Measurements from ENCODE around the gene IDH3A. TPM values are rescaled to one million over a fixed set of nuclear protein-coding genes. Genes with fewer than 3 reads are reported as not detected.

The IDH3A gene
- total RNA-seq, 1 experiment from 2014 or later: 115 TPM

GRCh38 chr15:78154955-78155354 is 5.8 kb downstream of the IDH3A start:
- intact Hi-C loops (cut with micrococcal nuclease): no loop called here
- TF ChIP-seq EGR1 (IDR thresholded peaks at IDR 0.05; ENCODE audit: low read depth): no peak
- no peak for TF ChIP-seq FOSL1 (IDR thresholded peaks at IDR 0.05; ENCODE audit: low read depth)
- no peak for TF ChIP-seq TCF7L2 (IDR thresholded peaks at IDR 0.05; ENCODE audit: borderline replicate concordance, extremely low read depth, insufficient read depth, insufficient read length)
- TF ChIP-seq ZNF274 (IDR thresholded peaks at IDR 0.05; ENCODE audit: low read depth, low read length): no peak
- TF ChIP-seq JUND (IDR thresholded peaks at IDR 0.05): no peak
- no peak for TF ChIP-seq RAD21 (IDR thresholded peaks at IDR 0.05; ENCODE audit: low read depth)
- TF ChIP-seq ZBTB33 (IDR thresholded peaks at IDR 0.05; ENCODE audit: extremely low read depth, insufficient replicate concordance, low read length): no peak
- TF ChIP-seq YY1 (IDR thresholded peaks at IDR 0.05; ENCODE audit: extremely low read depth, insufficient replicate concordance, low read depth, low read length): no peak
- TF ChIP-seq SP1 (IDR thresholded peaks at IDR 0.05; ENCODE audit: low read depth): no peak
- no peak for TF ChIP-seq ATF3 (IDR thresholded peaks at IDR 0.05)
- TF ChIP-seq POLR2A (IDR thresholded peaks at IDR 0.05; ENCODE audit: borderline replicate concordance, extremely low read depth, insufficient read depth, insufficient read length): no peak
- TF ChIP-seq SRF (IDR thresholded peaks at IDR 0.05; ENCODE audit: low read depth): no peak
- no peak overlapping the region for H3K9ac ChIP-seq (ENCODE audit: low read length)
- H4K20me1 ChIP-seq (ENCODE audit: insufficient read depth): no peaks in the 10 kb centered on the region
- no peak overlapping the region for H3K4me3 ChIP-seq (replicated peaks in 1 of 2; ENCODE audit: low read depth in 1 of 2, low read length in 2 of 2)
- no peak overlapping the region for H2AFZ ChIP-seq (ENCODE audit: low read depth, low read length, poor library complexity, severe bottlenecking)
- ATAC-seq: no peak
- H3K36me3 ChIP-seq (ENCODE audit: control insufficient read depth in 1 of 2, insufficient read depth in 2 of 2, low read length in 2 of 2): peaks cover 11 to 24% of the 10 kb centered on the region in 2 experiments; a peak in 3 of 4 replicates
- BruUV-seq (replicated peaks): no TSS peak
- peaks cover 4 to 12% of the 10 kb centered on the region in 2 experiments; a peak in 3 of 4 replicates for H3K4me1 ChIP-seq (ENCODE audit: control insufficient read depth in 1 of 2, insufficient read depth in 2 of 2, low read length in 2 of 2)
- RAD21 ChIA-PET (ENCODE audit: low non-redundant PET in 1 of 2, low total read pairs in 2 of 2, uncharacterized antibody in 2 of 2, unreplicated experiment in 2 of 2): no interaction called here
- H3K79me2 ChIP-seq (ENCODE audit: insufficient read depth, low read length): peaks cover 61% of the 10 kb centered on the region
- no peak overlapping the region for H3K27ac ChIP-seq (ENCODE audit: low read depth, low read length)
- H3K9me2 ChIP-seq (ENCODE audit: insufficient read depth): no peaks in the 10 kb centered on the region
- CTCF ChIA-PET: interaction anchor here (1.5 kb wide), 1 partner anchor 42 kb away, joined by 4 read pairs; no protein-coding TSS in a partner anchor
- H3K4me2 ChIP-seq (ENCODE audit: low read length): no peak overlapping the region
- no peak for DNase-seq (ENCODE audit: low read depth, low spot score)
- no peaks in the 10 kb centered on the region for H3K9me3 ChIP-seq (ENCODE audit: control insufficient read depth in 1 of 2, insufficient read depth in 1 of 2, low read depth in 1 of 2, low read length in 2 of 2)
- POLR2A ChIA-PET: interaction anchor here (1.3 kb wide), 1 partner anchor 16 kb away, joined by 3 read pairs; no protein-coding TSS in a partner anchor
- H3K27me3 ChIP-seq (ENCODE audit: insufficient read depth, low read length): no peaks in the 10 kb centered on the region
